H1 (cell line): ENCODE data around the gene CTCF. TPM values are rescaled to one million over a fixed set of nuclear protein-coding genes. Genes with fewer than 3 reads are reported as not detected.

Experiments
- JUN ChIP-seq: IDR thresholded peaks from 2 replicates; pipeline ENCODE4 v1.6.1; 2011; ENCODE audit warnings: low read depth, mild to moderate bottlenecking, improper control_type of control experiment, low read length
- SRF ChIP-seq: IDR thresholded peaks from 2 replicates; pipeline ENCODE4 v1.6.1; 2011; ENCODE audit warnings: mild to moderate bottlenecking, low read depth, low read length, moderate library complexity
- USF2 ChIP-seq: IDR thresholded peaks from 2 replicates; pipeline ENCODE4 v1.6.1; 2011; ENCODE audit warnings: low read length, improper control_type of control experiment
- polyA plus RNA-seq, 7 experiments: library from polyadenylated mRNA; depleted of rRNA in 3 of 7; stranded (reverse) in 5 of 7; unstranded in 2 of 7; fragments of >200 nt in 5 of 7; fragments of 200-250 nt in 2 of 7; gene quantifications; 1 replicate in 5 of 7; 2 replicates in 1 of 7; 4 replicates in 1 of 7; pipeline versions ENCODE4 v1.2.1 to v1.2.3, GENCODE V29; 2011 to 2013; ENCODE audit warnings: missing spikeins in 2 of 7, mixed read lengths in 2 of 7
- total RNA-seq: library from RNA; stranded (reverse); fragmentation: NEBNext Ultra II Directional; extraction: Animal tissue kit (Norgen Biotek cat#: 25700); gene quantifications from 2 replicates; pipeline ENCODE4 v1.2.1, GENCODE V29; 2021

Gene CTCF
- total and polyA plus RNA-seq, 2 of the 8 experiments (the other 6 are each of a cell fraction or from before 2014, with no cell fraction given), result 32.4 to 66.0 TPM

- TF ChIP-seq USF2 (no peak), SRF (no peak), JUN (no peak)
These were observed 84.9 kb downstream of the CTCF start (continued) for GRCh38 chr16:67647111-67647651.
